Calu3 (cell line): ENCODE data around the gene RPS19BP1. TPM values are rescaled to one million over a fixed set of nuclear protein-coding genes. Genes with fewer than 3 reads are reported as not detected.
A peak's percentile ranks its signal among the peaks of the same experiment; 100 is the strongest.

Experiments
- BruUV-seq: library from RNA; stranded (reverse); fragments of 400-500 nt; replicated peaks from 2 replicates; lab custom pipeline; 2021; lab: Mats Ljungman, UMichigan
- CTCF ChIA-PET: fragments of 300-600 bp; sonication (Branson Sonifier 250); formaldehyde crosslinking; loops from one replicate; lab custom pipeline; 2022; ENCODE audit warnings: antibody characterized with exemption; lab: Charles Lee
- DNase-seq: peaks from one replicate; pipeline ENCODE4 v3.0.0; 2022
- H3K27ac Mint-ChIP-seq: one replicate; pipeline ENCODE4 v1.8.0; 2022; ENCODE audit warnings: mixed read lengths; ENCODE audit not compliant: unreplicated experiment
- H3K27me3 Mint-ChIP-seq: one replicate; pipeline ENCODE4 v1.8.0; 2022; ENCODE audit warnings: mixed read lengths; ENCODE audit not compliant: unreplicated experiment
- H3K36me3 Mint-ChIP-seq: one replicate; pipeline ENCODE4 v1.8.0; 2022; ENCODE audit warnings: mild to moderate bottlenecking, moderate library complexity, mixed read lengths; ENCODE audit not compliant: insufficient read depth, unreplicated experiment
- H3K4me1 Mint-ChIP-seq: one replicate; pipeline ENCODE4 v1.8.0; 2022; ENCODE audit warnings: mild to moderate bottlenecking, low read depth, mixed read lengths; ENCODE audit not compliant: unreplicated experiment
- H3K4me3 Mint-ChIP-seq: one replicate; pipeline ENCODE4 v1.8.0; 2022; ENCODE audit warnings: mild to moderate bottlenecking, low read depth, moderate library complexity, mixed read lengths; ENCODE audit not compliant: unreplicated experiment
- H3K9me3 Mint-ChIP-seq: one replicate; pipeline ENCODE4 v1.8.0; 2022; ENCODE audit warnings: low read depth, mixed read lengths; ENCODE audit not compliant: unreplicated experiment
- CTCF ChIP-seq: fragments of 200-600 bp; IDR thresholded peaks from one replicate; pipeline ENCODE4 v1.8.0; 2022; ENCODE audit warnings: antibody characterized with exemption; ENCODE audit not compliant: unreplicated experiment
- intact Hi-C: fragments of 100-400 bp; cut with micrococcal nuclease; formaldehyde crosslinking; loops from one replicate; pipeline ENCODE4 v1.10.0; 2022; ENCODE audit not compliant: unreplicated experiment
- total RNA-seq: library from RNA; stranded (reverse); gene quantifications from 2 replicates; pipeline ENCODE4 v1.2.3, GENCODE V29; 2022

RPS19BP1 gene
- total RNA-seq, 1 experiment from 2014 or later = 87.7 TPM

- H3K9me3 Mint-ChIP-seq = no peaks in the 10 kb centered on the region
- peaks cover 22% of the 10 kb centered on the region for H3K4me1 Mint-ChIP-seq
- H3K4me3 Mint-ChIP-seq = no peak overlapping the region
- no TSS peak for BruUV-seq
- no peak overlapping the region for H3K27ac Mint-ChIP-seq
- DNase-seq = no peak
- CTCF ChIA-PET = interaction anchor here (0.6 to 0.8 kb wide), 2 partner anchors 8 to 98 kb away, joined by 3 read pairs; partner anchors contain the start of gene MIEF1
- no peaks in the 10 kb centered on the region for H3K27me3 Mint-ChIP-seq
- TF ChIP-seq CTCF = no peak
- peaks cover 5% of the 10 kb centered on the region for H3K36me3 Mint-ChIP-seq
- intact Hi-C loops = no loop called here
Observed at GRCh38 chr22:39493759-39494158, 38.8 kb downstream of the RPS19BP1 start.

- Mint-ChIP-seq H3K27me3 (no peaks in the 10 kb centered on the region), H3K27ac (no peak overlapping the region), H3K9me3 (no peaks in the 10 kb centered on the region), H3K4me3 (no peak overlapping the region), H3K36me3 (peaks cover 9% of the 10 kb centered on the region), H3K4me1 (peaks cover 19% of the 10 kb centered on the region)
- no peak for TF ChIP-seq CTCF
- CTCF ChIA-PET = interaction anchor here (1.1 to 1.6 kb wide), 2 partner anchors 10 to 19 kb away, joined by 3 read pairs; partner anchors contain the start of gene MIEF1
- no TSS peak for BruUV-seq
- intact Hi-C loops = no loop called here
- no peak for DNase-seq
Observed at GRCh38 chr22:39492186-39492585, 40.4 kb downstream of the RPS19BP1 start.

- CTCF ChIA-PET = interaction anchor here (1.1 to 1.6 kb wide), 2 partner anchors 10 to 18 kb away, joined by 3 read pairs; partner anchors contain the start of gene MIEF1
- intact Hi-C loops = no loop called here
- Mint-ChIP-seq H3K36me3 (peaks cover 9% of the 10 kb centered on the region), H3K27ac (peak overlapping the region; percentile 8), H3K4me3 (no peak overlapping the region), H3K9me3 (no peaks in the 10 kb centered on the region), H3K4me1 (peaks cover 19% of the 10 kb centered on the region), H3K27me3 (no peaks in the 10 kb centered on the region)
- no TSS peak for BruUV-seq
- TF ChIP-seq CTCF = no peak
- no peak for DNase-seq
Observed at GRCh38 chr22:39491696-39492095, 40.9 kb downstream of the RPS19BP1 start.

DNA sequence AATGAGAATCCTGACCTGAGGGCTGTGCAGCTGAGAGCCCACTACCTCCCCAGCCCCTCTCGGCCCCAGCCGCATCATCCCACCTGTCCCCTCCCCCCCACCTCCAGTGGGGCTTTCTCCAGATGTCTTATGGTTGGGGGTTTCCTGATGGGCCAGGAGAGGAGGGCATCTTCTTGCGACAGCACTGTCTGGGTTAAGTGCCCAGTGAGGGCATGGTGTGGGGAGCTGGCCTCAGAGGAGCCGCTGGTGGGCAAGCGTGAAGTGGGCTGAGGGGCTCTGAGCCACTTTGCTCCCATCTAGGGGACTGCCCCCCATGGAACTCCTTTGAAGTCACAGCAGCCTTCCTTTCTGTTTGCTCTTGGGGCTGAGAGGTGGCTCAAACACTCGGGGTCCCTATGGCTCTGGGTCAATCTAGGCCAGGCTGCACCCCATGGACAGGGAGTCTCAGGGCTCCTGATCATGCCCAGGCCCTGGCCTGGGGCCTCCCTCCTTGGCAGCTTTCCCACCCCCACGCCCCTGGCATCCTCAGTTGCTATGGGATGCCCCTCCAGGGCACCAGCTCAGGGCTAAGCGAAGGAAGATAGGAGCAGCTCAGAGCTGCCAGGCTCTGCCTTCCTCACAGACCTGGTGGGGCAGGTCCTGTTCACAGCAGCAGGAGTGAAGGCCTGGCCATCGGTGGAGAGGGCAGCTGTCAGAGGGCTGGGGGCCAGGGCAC is 41.4 kb downstream of the RPS19BP1 start:
- no peaks in the 10 kb centered on the region for H3K9me3 Mint-ChIP-seq
- H3K4me1 Mint-ChIP-seq = peaks cover 19% of the 10 kb centered on the region
- no peak overlapping the region for H3K4me3 Mint-ChIP-seq
- CTCF ChIA-PET = interaction anchor here (1.2 to 1.5 kb wide), 2 partner anchors 11 to 19 kb away, joined by 3 to 6 read pairs; partner anchors contain the start of gene MIEF1
- intact Hi-C loops = no loop called here
- H3K27me3 Mint-ChIP-seq = no peaks in the 10 kb centered on the region
- H3K27ac Mint-ChIP-seq = peak overlapping the region; percentile 8
- BruUV-seq = no TSS peak
- peaks cover 9% of the 10 kb centered on the region for H3K36me3 Mint-ChIP-seq
- no peak for TF ChIP-seq CTCF
- no peak for DNase-seq
